HepG2 (cell line): ENCODE results near the gene ABCC1. TPM values are rescaled to one million over a fixed set of nuclear protein-coding genes. Genes with fewer than 3 reads are reported as not detected.

Experiments used
- ATAC-seq: fragments of 200-7000 bp; cut with Tn5 transposase; 3 replicates; pipeline ENCODE4 v1.9.1; 2020; ENCODE audit warnings: mild to moderate bottlenecking, moderate library complexity
- BruUV-seq: library from RNA; stranded (reverse); fragments of 400-500 nt; replicated peaks from 2 replicates; lab custom pipeline; 2021; lab: Mats Ljungman, UMichigan
- CTCF ChIA-PET: fragments of 300-600 bp; formaldehyde crosslinking; extraction: SDS; loops from one replicate; lab custom pipeline; 2021; ENCODE audit warnings: low total read pairs, inconsistent platforms, low intra/inter-chr PET ratio; lab: Yijun Ruan, JAX
- POLR2A ChIA-PET: fragments of 350-600 bp; sonication (Branson Sonifier 250); formaldehyde crosslinking; loops from one replicate; lab custom pipeline; 2020; ENCODE audit warnings: antibody characterized with exemption, inconsistent platforms; lab: Yijun Ruan, JAX
- DNase-seq: peaks from one replicate; pipeline ENCODE4 v3.0.0-alpha.2; 2015; ENCODE audit warnings: low spot score
- FAIRE-seq: peaks from 3 replicates; lab custom pipeline; 2011; peaks lifted over from hg19 to GRCh38; lab: Jason Lieb, UNC
- H2AFZ ChIP-seq: one replicate; pipeline ENCODE4 v1.6.1; 2011; ENCODE audit warnings: low read length, inconsistent platforms
- H3K27ac ChIP-seq: fragments of 300-600 bp; 3 replicates; pipeline ENCODE4 v1.8.0; 2011; ENCODE audit warnings: mixed run types, mild to moderate bottlenecking, mixed read lengths, low read length, inconsistent platforms; ENCODE audit not compliant: insufficient read depth; ENCODE audit errors: extremely low read length
- H3K27me3 ChIP-seq, 2 experiments: fragments of 200-600 bp in 1 of 2; 2 replicates in 1 of 2; 3 replicates in 1 of 2; pipeline versions ENCODE4 v1.6.0 to v1.8.0; 2011; ENCODE audit warnings: low read length in 2 of 2, mild to moderate bottlenecking in 2 of 2, moderate library complexity in 2 of 2, inconsistent platforms in 1 of 2; ENCODE audit not compliant: insufficient read depth in 2 of 2, control insufficient read depth in 1 of 2
- H3K36me3 ChIP-seq, 2 experiments: fragments of 200-600 bp in 1 of 2; replicated peaks in 1 of 2; 2 replicates in 1 of 2; 3 replicates in 1 of 2; pipeline versions ENCODE4 v1.5.1 to v1.8.0; 2011; ENCODE audit warnings: low read length in 2 of 2, inconsistent platforms in 1 of 2; ENCODE audit not compliant: insufficient read depth in 2 of 2, control insufficient read depth in 1 of 2
- H3K4me1 ChIP-seq: 2 replicates; pipeline ENCODE4 v1.5.1; 2012; ENCODE audit warnings: low read length, inconsistent platforms; ENCODE audit not compliant: insufficient read depth
- H3K4me2 ChIP-seq: 2 replicates; pipeline ENCODE4 v1.6.0; 2011; ENCODE audit warnings: low read depth, low read length, inconsistent platforms
- H3K4me3 ChIP-seq, 3 experiments: fragments of 200-600 bp in 1 of 3; sonication (generic), shearing (Covaris generic) in 1 of 3; replicated peaks in 1 of 3; 2 replicates each; pipeline ENCODE4 v1.5.1; 2011 to 2016; ENCODE audit warnings: low read length in 3 of 3, inconsistent platforms in 2 of 3, low read depth in 2 of 3, mild to moderate bottlenecking in 2 of 3, control low read depth in 1 of 3, mixed read lengths in 1 of 3; ENCODE audit not compliant: insufficient read depth in 1 of 3
- H3K79me2 ChIP-seq: one replicate; pipeline ENCODE4 v1.6.1; 2011; ENCODE audit warnings: low read length, inconsistent platforms; ENCODE audit not compliant: insufficient read depth
- H3K9ac ChIP-seq: 2 replicates; pipeline ENCODE4 v1.6.0; 2011; ENCODE audit warnings: mild to moderate bottlenecking, low read depth, low read length, inconsistent platforms; ENCODE audit not compliant: insufficient read depth
- H3K9me3 ChIP-seq: 2 replicates; pipeline ENCODE4 v1.5.1; 2012; ENCODE audit warnings: mild to moderate bottlenecking, low read length
- H4K20me1 ChIP-seq: 2 replicates; pipeline ENCODE4 v1.6.0; 2011; ENCODE audit warnings: inconsistent platforms, mild to moderate bottlenecking, low read length, moderate library complexity; ENCODE audit not compliant: insufficient read depth
- CTCF ChIP-seq: sonication (generic); formaldehyde crosslinking; IDR thresholded peaks from 2 replicates; pipeline ENCODE4 v1.5.0; 2020; ENCODE audit warnings: mild to moderate bottlenecking, missing genetic modification reagents, moderate library complexity
- HOXA9 ChIP-seq: sonication (generic); formaldehyde crosslinking; IDR thresholded peaks from 2 replicates; pipeline ENCODE4 v1.8.1; 2022; ENCODE audit warnings: missing genetic modification reagents, mild to moderate bottlenecking, moderate library complexity, borderline replicate concordance
- MED1 ChIP-seq: sonication (generic); formaldehyde crosslinking; IDR thresholded peaks from 2 replicates; pipeline ENCODE4 v1.4.0; 2020; ENCODE audit warnings: missing genetic modification reagents
- POGZ ChIP-seq: sonication (generic); formaldehyde crosslinking; IDR thresholded peaks from 2 replicates; pipeline ENCODE4 v1.4.0; 2020; ENCODE audit warnings: mild to moderate bottlenecking, missing genetic modification reagents
- TBP ChIP-seq: sonication (generic); formaldehyde crosslinking; IDR thresholded peaks from 2 replicates; pipeline ENCODE4 v1.5.0; 2020; ENCODE audit warnings: missing genetic modification reagents
- TBX2 ChIP-seq: sonication (generic); formaldehyde crosslinking; IDR thresholded peaks from 2 replicates; pipeline ENCODE4 v1.5.0; 2020; ENCODE audit warnings: missing genetic modification reagents, mild to moderate bottlenecking, borderline replicate concordance
- ZFP36L1 ChIP-seq: sonication (generic); formaldehyde crosslinking; IDR thresholded peaks from 2 replicates; pipeline ENCODE4 v1.8.0; 2022; ENCODE audit warnings: mild to moderate bottlenecking, missing genetic modification reagents, moderate library complexity
- ZNF124 ChIP-seq: sonication (generic); formaldehyde crosslinking; IDR thresholded peaks from 2 replicates; pipeline ENCODE4 v1.4.0; 2020; ENCODE audit warnings: missing genetic modification reagents
- ZNF446 ChIP-seq: sonication (generic); formaldehyde crosslinking; IDR thresholded peaks from 2 replicates; pipeline ENCODE4 v1.5.0; 2020; ENCODE audit warnings: mild to moderate bottlenecking, missing genetic modification reagents
- ZNF781 ChIP-seq: sonication (generic); formaldehyde crosslinking; IDR thresholded peaks from 2 replicates; pipeline ENCODE4 v1.5.1; 2020; ENCODE audit warnings: borderline replicate concordance, mild to moderate bottlenecking, missing genetic modification reagents; ENCODE audit errors: not compliant biosample characterization
- ZNF782 ChIP-seq: sonication (generic); formaldehyde crosslinking; IDR thresholded peaks from 2 replicates; pipeline ENCODE4 v1.4.0; 2020; ENCODE audit warnings: missing genetic modification reagents, mild to moderate bottlenecking, borderline replicate concordance
- ZSCAN30 ChIP-seq: sonication (generic); formaldehyde crosslinking; IDR thresholded peaks from 2 replicates; pipeline ENCODE4 v1.5.0; 2020; ENCODE audit warnings: mild to moderate bottlenecking, missing genetic modification reagents
- WGBS: methylation state at CpG from one replicate; pipeline ENCODE4 v1.1.6; 2017; ENCODE audit warnings: low lambda C conversion rate; 5-methylcytosine and 5-hydroxymethylcytosine counted together
- in situ Hi-C: cut with HindIII; loops from 2 replicates; pipeline ENCODE4 v1.10.0; 2017; ENCODE audit warnings: low pct_unique_long_range_greater_than_20kb; ENCODE audit not compliant: extremely low pct_ligation_motif_present
- intact Hi-C: fragments of 100-400 bp; cut with micrococcal nuclease; formaldehyde crosslinking; loops from one replicate; pipeline ENCODE4 v1.10.0; 2022; ENCODE audit not compliant: unreplicated experiment
- polyA plus RNA-seq, 8 experiments: library from polyadenylated mRNA; depleted of rRNA in 3 of 8; stranded (reverse) in 7 of 8; unstranded in 1 of 8; fragments of >200 nt; fragmentation: Illumina TruSeq in 4 of 8; extraction: Trizol in 4 of 8; gene quantifications; 2 replicates each; pipeline versions ENCODE4 v1.2.1 to v1.2.3, GENCODE V29; 2011 to 2016; ENCODE audit warnings: low read depth in 4 of 8, missing spikeins in 1 of 8, mixed read lengths in 1 of 8; ENCODE audit not compliant: insufficient read depth in 1 of 8
- total RNA-seq, 5 experiments: library from RNA; depleted of rRNA; stranded (reverse); fragments of >200 nt; fragmentation: Illumina TruSeq; extraction: Trizol; gene quantifications; 2 replicates each; pipeline ENCODE4 v1.2.3, GENCODE V29; 2016; ENCODE audit warnings: low read depth in 1 of 5
- TF ChIP-seq, protein P1 (sequence below): sonication (generic); formaldehyde crosslinking; IDR thresholded peaks from 2 replicates; pipeline ENCODE4 v1.4.0; 2020; ENCODE audit warnings: missing genetic modification reagents

The ABCC1 gene
- total and polyA plus RNA-seq, 2 of the 13 experiments (the other 11 are each of a cell fraction or from before 2014, with no cell fraction given), result 13.0 to 30.6 TPM

DNA sequence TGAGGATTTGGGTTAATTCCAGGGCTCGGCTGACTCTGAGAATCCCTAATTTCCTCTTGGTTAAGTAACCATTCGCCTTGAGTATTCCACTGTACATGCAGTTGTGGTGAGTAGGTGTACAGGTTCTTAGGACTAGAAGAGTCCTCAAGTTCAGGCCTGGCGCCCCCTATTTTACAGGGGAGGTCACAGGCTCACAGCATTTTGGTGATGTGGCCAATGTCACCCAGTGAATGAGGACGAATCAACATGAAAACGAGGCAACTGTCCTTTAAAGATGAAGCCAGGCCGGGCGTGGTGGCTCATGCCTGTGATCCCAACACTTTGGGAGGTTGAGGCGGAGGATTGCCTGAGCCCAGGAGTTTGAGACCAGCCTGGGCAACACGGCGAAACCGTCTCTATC, 218.5 kb downstream of the ABCC1 start:
- CTCF ChIA-PET, result no interaction called here
- peak; percentile 10; the same call in 1 of the 3 replicates for ATAC-seq

GRCh38 chr16:16168431-16168830, 219.0 kb downstream of the ABCC1 start:
- 97% methylated on average over 14 of the region's 14 CpGs for WGBS
- in situ Hi-C loops (no loop called here), intact Hi-C loops (no loop called here)
- H3K36me3 ChIP-seq, result peaks cover 71 to 88% of the 10 kb centered on the region in 2 experiments
- ChIA-PET CTCF (no interaction called here), POLR2A (no interaction called here)
- H3K4me3 ChIP-seq, result no peak overlapping the region
- no peak overlapping the region for H3K9ac ChIP-seq
- H3K9me3 ChIP-seq, result no peaks in the 10 kb centered on the region
- peaks cover 4% of the 10 kb centered on the region; the same call in 1 of the 2 replicates for H4K20me1 ChIP-seq
- no peaks in the 10 kb centered on the region for H3K79me2 ChIP-seq
- no peak overlapping the region for H2AFZ ChIP-seq
- no peak for DNase-seq
- no peak overlapping the region for H3K27ac ChIP-seq
- H3K4me2 ChIP-seq, result no peak overlapping the region
- no peaks in the 10 kb centered on the region for H3K27me3 ChIP-seq
- no peak for FAIRE-seq
- H3K4me1 ChIP-seq, result no peaks in the 10 kb centered on the region
- no TSS peak for BruUV-seq
- no peak for ATAC-seq
- TF ChIP-seq ZFP36L1 (CRISPR knock-in tag), result no peak
- no peak for TF ChIP-seq ZNF781 (CRISPR knock-in tag)
- TF ChIP-seq, protein P1, sequence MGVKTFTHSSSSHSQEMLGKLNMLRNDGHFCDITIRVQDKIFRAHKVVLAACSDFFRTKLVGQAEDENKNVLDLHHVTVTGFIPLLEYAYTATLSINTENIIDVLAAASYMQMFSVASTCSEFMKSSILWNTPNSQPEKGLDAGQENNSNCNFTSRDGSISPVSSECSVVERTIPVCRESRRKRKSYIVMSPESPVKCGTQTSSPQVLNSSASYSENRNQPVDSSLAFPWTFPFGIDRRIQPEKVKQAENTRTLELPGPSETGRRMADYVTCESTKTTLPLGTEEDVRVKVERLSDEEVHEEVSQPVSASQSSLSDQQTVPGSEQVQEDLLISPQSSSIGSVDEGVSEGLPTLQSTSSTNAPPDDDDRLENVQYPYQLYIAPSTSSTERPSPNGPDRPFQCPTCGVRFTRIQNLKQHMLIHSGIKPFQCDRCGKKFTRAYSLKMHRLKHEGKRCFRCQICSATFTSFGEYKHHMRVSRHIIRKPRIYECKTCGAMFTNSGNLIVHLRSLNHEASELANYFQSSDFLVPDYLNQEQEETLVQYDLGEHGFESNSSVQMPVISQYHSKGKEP (CRISPR knock-in tag), result no peak
- TF ChIP-seq HOXA9, result no peak
- no peak for TF ChIP-seq TBP
- no peak for TF ChIP-seq ZNF782 (CRISPR knock-in tag)
- TF ChIP-seq TBX2, result peak; percentile 23; the same call in 1 of the 2 replicates
- TF ChIP-seq ZSCAN30 (CRISPR knock-in tag), result no peak
- no peak for TF ChIP-seq POGZ
- TF ChIP-seq MED1 (CRISPR knock-in tag), result no peak

More for the DNA sequence above, 218.5 kb downstream of the ABCC1 start:
- Histone ChIP-seq H3K9ac (no peak overlapping the region), H3K4me1 (no peaks in the 10 kb centered on the region), H3K27me3 (no peaks in the 10 kb centered on the region), H4K20me1 (no peaks in the 10 kb centered on the region), H2AFZ (no peak overlapping the region), H3K4me2 (no peak overlapping the region), H3K36me3 (peaks cover 71 to 88% of the 10 kb centered on the region in 2 experiments), H3K79me2 (no peaks in the 10 kb centered on the region), H3K9me3 (no peaks in the 10 kb centered on the region), H3K4me3 (no peak overlapping the region), H3K27ac (no peak overlapping the region)
- FAIRE-seq (no peak), DNase-seq (no peak)
- in situ Hi-C loops (no loop called here), intact Hi-C loops (no loop called here)
- POLR2A ChIA-PET, result interaction anchor here (1.1 kb wide), 1 partner anchor 18 kb away, joined by 4 read pairs; no protein-coding TSS in a partner anchor
- BruUV-seq, result no TSS peak
- WGBS, result 86% methylated on average over 11 of the region's 11 CpGs
- peak; percentile 20 for TF ChIP-seq CTCF
- no peak for TF ChIP-seq ZNF124
- TF ChIP-seq ZNF446 (CRISPR knock-in tag), result 0 out of 2 replicates have a peak, but pooled peaks have one; percentile 36
